Smooth muscle cell (in vitro differentiated cells): ENCODE results near the gene COL23A1. TPM values are rescaled to one million over a fixed set of nuclear protein-coding genes. Genes with fewer than 3 reads are reported as not detected.
"Not testable (repeated sequence)": the region's sequence is repeated elsewhere in the genome, so short reads cannot be mapped to it uniquely, and the experiment has no call there.

Experiments used
- DNase-seq: peaks from one replicate; lab custom pipeline; 2025; ENCODE audit not compliant: unreplicated experiment; lab: John Stamatoyannopoulos, UW
- H2AFZ ChIP-seq: fragments of 200-600 bp; sonication (generic); 2 replicates; pipeline ENCODE4 v1.6.0; 2016; ENCODE audit warnings: antibody characterized with exemption, low read depth, mild to moderate bottlenecking
- H3F3A ChIP-seq: fragments of 200-600 bp; sonication (generic); 2 replicates; pipeline ENCODE4 v1.6.0; 2017; ENCODE audit warnings: antibody characterized with exemption, low read depth
- H3K27ac ChIP-seq: fragments of 200-600 bp; sonication (generic); 2 replicates; pipeline ENCODE4 v1.5.1; 2016; ENCODE audit warnings: low read depth, mild to moderate bottlenecking
- H3K27me3 ChIP-seq: fragments of 200-600 bp; sonication (generic); 2 replicates; pipeline ENCODE4 v1.6.1; 2016; ENCODE audit warnings: low read depth, mild to moderate bottlenecking
- H3K36me3 ChIP-seq: fragments of 200-600 bp; sonication (generic); 2 replicates; pipeline ENCODE4 v1.5.1; 2016; ENCODE audit warnings: low read depth
- H3K4me1 ChIP-seq: fragments of 200-600 bp; sonication (generic); 2 replicates; pipeline ENCODE4 v1.5.1; 2016; ENCODE audit warnings: low read depth
- H3K4me2 ChIP-seq: fragments of 200-600 bp; sonication (generic); 2 replicates; pipeline ENCODE4 v1.6.0; 2016; ENCODE audit warnings: mild to moderate bottlenecking
- H3K4me3 ChIP-seq: fragments of 200-600 bp; sonication (generic); 2 replicates; pipeline ENCODE4 v1.5.1; 2016; ENCODE audit warnings: mild to moderate bottlenecking
- H3K79me2 ChIP-seq: fragments of 200-600 bp; sonication (generic); 2 replicates; pipeline ENCODE4 v1.6.0; 2016; ENCODE audit warnings: low read depth, mild to moderate bottlenecking
- H3K9ac ChIP-seq: fragments of 200-600 bp; sonication (generic); 2 replicates; pipeline ENCODE4 v1.6.0; 2016; ENCODE audit warnings: low read depth
- H3K9me3 ChIP-seq: fragments of 200-600 bp; sonication (generic); replicated peaks from 2 replicates; pipeline ENCODE4 v1.5.1; 2016; ENCODE audit warnings: low read depth
- H4K20me1 ChIP-seq: fragments of 200-600 bp; sonication (generic); 2 replicates; pipeline ENCODE4 v1.6.0; 2016; ENCODE audit warnings: low read depth
- WGBS: methylation state at CpG from one replicate; pipeline ENCODE4 v1.1.7; 2016; ENCODE audit warnings: low lambda C conversion rate; 5-methylcytosine and 5-hydroxymethylcytosine counted together
- polyA plus RNA-seq: library from polyadenylated mRNA; unstranded; fragments of >200 nt; fragmentation: Nextera tagmentation; extraction: Ambion mirVana; gene quantifications from 2 replicates; pipeline ENCODE4 v1.2.1, GENCODE V29; 2016
- total RNA-seq: library from RNA; depleted of rRNA; stranded (reverse); fragments of >200 nt; gene quantifications from 2 replicates; pipeline ENCODE4 v1.2.3, GENCODE V29; 2014
- TF ChIP-seq, protein P1 (sequence below): fragments of 200-600 bp; sonication (generic); IDR thresholded peaks from 2 replicates; pipeline ENCODE4 v1.5.1; 2017; ENCODE audit warnings: borderline replicate concordance, mild to moderate bottlenecking, antibody characterized with exemption; ENCODE audit not compliant: insufficient read depth, poor library complexity, severe bottlenecking

COL23A1 gene
- total and polyA plus RNA-seq, 2 experiments from 2014 or later: 5.3 to 27.4 TPM

- Histone ChIP-seq H3K4me3 (no peak overlapping the region), H3K9me3 (no peaks in the 10 kb centered on the region), H3K36me3 (no peaks in the 10 kb centered on the region), H3K4me1 (peaks cover 7% of the 10 kb centered on the region), H4K20me1 (no peaks in the 10 kb centered on the region), H3K4me2 (no peak overlapping the region), H2AFZ (no peak overlapping the region), H3K9ac (no peak overlapping the region), H3K27me3 (no peaks in the 10 kb centered on the region), H3F3A (no peaks in the 10 kb centered on the region), H3K79me2 (no peaks in the 10 kb centered on the region), H3K27ac (no peak overlapping the region)
- no peak for DNase-seq
- 95% methylated on average over 11 of the region's 11 CpGs for WGBS
- TF ChIP-seq, protein P1, sequence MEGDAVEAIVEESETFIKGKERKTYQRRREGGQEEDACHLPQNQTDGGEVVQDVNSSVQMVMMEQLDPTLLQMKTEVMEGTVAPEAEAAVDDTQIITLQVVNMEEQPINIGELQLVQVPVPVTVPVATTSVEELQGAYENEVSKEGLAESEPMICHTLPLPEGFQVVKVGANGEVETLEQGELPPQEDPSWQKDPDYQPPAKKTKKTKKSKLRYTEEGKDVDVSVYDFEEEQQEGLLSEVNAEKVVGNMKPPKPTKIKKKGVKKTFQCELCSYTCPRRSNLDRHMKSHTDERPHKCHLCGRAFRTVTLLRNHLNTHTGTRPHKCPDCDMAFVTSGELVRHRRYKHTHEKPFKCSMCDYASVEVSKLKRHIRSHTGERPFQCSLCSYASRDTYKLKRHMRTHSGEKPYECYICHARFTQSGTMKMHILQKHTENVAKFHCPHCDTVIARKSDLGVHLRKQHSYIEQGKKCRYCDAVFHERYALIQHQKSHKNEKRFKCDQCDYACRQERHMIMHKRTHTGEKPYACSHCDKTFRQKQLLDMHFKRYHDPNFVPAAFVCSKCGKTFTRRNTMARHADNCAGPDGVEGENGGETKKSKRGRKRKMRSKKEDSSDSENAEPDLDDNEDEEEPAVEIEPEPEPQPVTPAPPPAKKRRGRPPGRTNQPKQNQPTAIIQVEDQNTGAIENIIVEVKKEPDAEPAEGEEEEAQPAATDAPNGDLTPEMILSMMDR: no peak
Measured at GRCh38 chr5:178198706-178199105, 391.5 kb downstream of the COL23A1 start.

DNA sequence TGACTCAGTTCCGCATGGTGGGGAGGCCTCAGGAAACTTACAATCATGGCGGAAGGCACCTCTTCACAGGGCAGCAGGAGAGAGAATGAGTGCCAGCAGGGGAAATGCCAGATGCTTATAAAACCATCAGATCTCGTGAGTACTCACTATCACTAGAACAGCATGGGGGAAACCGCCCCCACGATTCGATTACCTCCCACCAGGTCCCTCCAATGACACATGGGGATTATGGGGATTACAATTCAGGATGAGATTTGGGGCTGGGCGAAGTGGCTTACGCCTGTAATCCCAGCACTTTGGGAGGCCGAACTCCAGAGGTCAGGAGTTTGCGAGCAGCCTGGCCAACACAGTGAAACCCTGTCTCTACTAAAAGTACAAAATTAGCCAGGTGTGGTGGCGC is 392.0 kb downstream of the COL23A1 start:
- WGBS: 90% methylated on average over 11 of the region's 11 CpGs
- not testable (repeated sequence) for H3F3A ChIP-seq, DNase-seq, H3K27me3 ChIP-seq, H3K79me2 ChIP-seq, H3K9ac ChIP-seq, H4K20me1 ChIP-seq, H3K36me3 ChIP-seq, H3K9me3 ChIP-seq, H2AFZ ChIP-seq, H3K4me3 ChIP-seq, H3K27ac ChIP-seq, H3K4me2 ChIP-seq, H3K4me1 ChIP-seq

- Histone ChIP-seq H3K9me3 (no peaks in the 10 kb centered on the region), H3K79me2 (no peaks in the 10 kb centered on the region), H2AFZ (no peak overlapping the region), H3K4me1 (peaks cover 7% of the 10 kb centered on the region), H3K9ac (no peak overlapping the region), H3K4me2 (no peak overlapping the region), H3K27ac (no peak overlapping the region), H3K27me3 (no peaks in the 10 kb centered on the region), H3K36me3 (no peaks in the 10 kb centered on the region), H3K4me3 (no peak overlapping the region), H3F3A (no peaks in the 10 kb centered on the region), H4K20me1 (no peaks in the 10 kb centered on the region)
- TF ChIP-seq, protein P1: peak; percentile 24
- WGBS: 86% methylated on average over 8 of the region's 8 CpGs
- DNase-seq: no peak
Measured at GRCh38 chr5:178196986-178197385, 393.2 kb downstream of the COL23A1 start.

GRCh38 chr5:178196281-178196812 is 393.8 kb downstream of the COL23A1 start:
- no peaks in the 10 kb centered on the region for H3K36me3 ChIP-seq
- no peak overlapping the region for H3K9ac ChIP-seq
- WGBS: 90% methylated on average over 7 of the region's 7 CpGs
- H3K4me2 ChIP-seq: no peak overlapping the region
- H3K9me3 ChIP-seq: no peaks in the 10 kb centered on the region
- no peak for DNase-seq
- H4K20me1 ChIP-seq: no peaks in the 10 kb centered on the region
- no peak overlapping the region for H3K4me3 ChIP-seq
- no peaks in the 10 kb centered on the region for H3K27me3 ChIP-seq
- TF ChIP-seq, protein P1: no peak
- no peak overlapping the region for H2AFZ ChIP-seq
- no peaks in the 10 kb centered on the region for H3K79me2 ChIP-seq
- no peak overlapping the region for H3K27ac ChIP-seq
- H3F3A ChIP-seq: no peaks in the 10 kb centered on the region
- H3K4me1 ChIP-seq: peaks cover 7% of the 10 kb centered on the region
